Activated B cell treated with CpG ODN at 0.5 μM for 24 hours (primary cell): ENCODE results near the gene CHAMP1. TPM values are rescaled to one million over a fixed set of nuclear protein-coding genes. Genes with fewer than 3 reads are reported as not detected.

ENCODE experiments used
- ATAC-seq: fragments of 200-7000 bp; cut with Tn5 transposase; one replicate; pipeline ENCODE4 v1.10.0; 2021; ENCODE audit warnings: low read depth, mild to moderate bottlenecking, moderate library complexity
- CTCF ChIA-PET: fragments of 350-600 bp; sonication (Branson Sonifier 250); formaldehyde crosslinking; loops from one replicate; lab custom pipeline; 2021; ENCODE audit warnings: antibody characterized with exemption; lab: Charles Lee
- POLR2A ChIA-PET: fragments of 350-600 bp; sonication (Branson Sonifier 250); formaldehyde crosslinking; loops from one replicate; lab custom pipeline; 2021; ENCODE audit warnings: antibody characterized with exemption; lab: Charles Lee
- DNase-seq: peaks from one replicate; pipeline ENCODE4 v3.0.0; 2022
- H3K27ac Mint-ChIP-seq: one replicate; pipeline ENCODE4 v1.8.0; 2020; ENCODE audit warnings: mixed read lengths
- H3K27me3 Mint-ChIP-seq: one replicate; pipeline ENCODE4 v1.8.0; 2021; ENCODE audit warnings: mixed read lengths
- H3K36me3 Mint-ChIP-seq: one replicate; pipeline ENCODE4 v1.8.0; 2021; ENCODE audit warnings: low read depth, mixed read lengths
- H3K4me1 Mint-ChIP-seq: one replicate; pipeline ENCODE4 v1.8.0; 2021; ENCODE audit warnings: mixed read lengths
- H3K4me3 Mint-ChIP-seq: one replicate; pipeline ENCODE4 v1.8.0; 2020; ENCODE audit warnings: mild to moderate bottlenecking, mixed read lengths
- H3K9me3 Mint-ChIP-seq: one replicate; pipeline ENCODE4 v1.8.0; 2020; ENCODE audit warnings: mixed read lengths
- intact Hi-C: fragments of 100-400 bp; cut with micrococcal nuclease; formaldehyde crosslinking; loops from one replicate; pipeline ENCODE4 v1.15.1; 2024
- total RNA-seq: library from RNA; stranded (reverse); gene quantifications from 2 replicates; pipeline ENCODE4 v1.2.3, GENCODE V29; 2022
- TF ChIP-seq, protein P1 (sequence below): fragments of 200-600 bp; IDR thresholded peaks from one replicate; pipeline ENCODE4 v1.8.0; 2022; ENCODE audit warnings: antibody characterized with exemption, mild to moderate bottlenecking

CHAMP1 gene
- total RNA-seq, 1 donor from 2014 or later = 34.8 TPM

DNA sequence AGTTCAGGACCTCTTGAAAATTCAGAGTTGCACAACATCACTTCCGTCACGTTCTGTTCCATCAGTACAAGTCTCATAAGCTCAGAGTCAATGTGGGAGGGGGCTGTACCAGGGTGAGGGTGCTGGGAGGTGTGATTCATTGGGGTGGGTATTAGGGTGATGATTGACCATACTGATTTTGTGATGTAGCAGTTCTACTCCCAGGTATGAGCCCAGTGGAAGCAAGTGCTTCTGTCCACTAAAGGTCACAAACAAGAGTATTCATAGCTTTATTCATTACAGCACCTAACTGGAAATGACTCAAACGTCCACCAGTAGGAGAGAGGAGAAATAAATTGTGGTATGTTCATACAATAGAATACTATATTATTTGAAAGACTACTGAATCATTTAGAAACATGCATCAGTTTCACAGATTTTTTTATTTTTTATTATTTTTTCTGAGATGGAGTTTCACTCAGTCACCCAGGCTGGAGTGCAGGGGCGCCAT, 45.0 kb upstream of the CHAMP1 start:
- intact Hi-C loops = no loop called here
- Mint-ChIP-seq H3K27ac (peak overlapping the region; percentile 16), H3K27me3 (no peaks in the 10 kb centered on the region), H3K36me3 (peaks cover 73% of the 10 kb centered on the region), H3K4me1 (peaks cover 6% of the 10 kb centered on the region), H3K4me3 (no peak overlapping the region), H3K9me3 (peaks cover 4% of the 10 kb centered on the region)
- DNase-seq (no peak), ATAC-seq (no peak)
- TF ChIP-seq, protein P1, sequence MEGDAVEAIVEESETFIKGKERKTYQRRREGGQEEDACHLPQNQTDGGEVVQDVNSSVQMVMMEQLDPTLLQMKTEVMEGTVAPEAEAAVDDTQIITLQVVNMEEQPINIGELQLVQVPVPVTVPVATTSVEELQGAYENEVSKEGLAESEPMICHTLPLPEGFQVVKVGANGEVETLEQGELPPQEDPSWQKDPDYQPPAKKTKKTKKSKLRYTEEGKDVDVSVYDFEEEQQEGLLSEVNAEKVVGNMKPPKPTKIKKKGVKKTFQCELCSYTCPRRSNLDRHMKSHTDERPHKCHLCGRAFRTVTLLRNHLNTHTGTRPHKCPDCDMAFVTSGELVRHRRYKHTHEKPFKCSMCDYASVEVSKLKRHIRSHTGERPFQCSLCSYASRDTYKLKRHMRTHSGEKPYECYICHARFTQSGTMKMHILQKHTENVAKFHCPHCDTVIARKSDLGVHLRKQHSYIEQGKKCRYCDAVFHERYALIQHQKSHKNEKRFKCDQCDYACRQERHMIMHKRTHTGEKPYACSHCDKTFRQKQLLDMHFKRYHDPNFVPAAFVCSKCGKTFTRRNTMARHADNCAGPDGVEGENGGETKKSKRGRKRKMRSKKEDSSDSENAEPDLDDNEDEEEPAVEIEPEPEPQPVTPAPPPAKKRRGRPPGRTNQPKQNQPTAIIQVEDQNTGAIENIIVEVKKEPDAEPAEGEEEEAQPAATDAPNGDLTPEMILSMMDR = no peak
- ChIA-PET CTCF (no interaction called here), POLR2A (interaction anchor here (1.3 kb wide), 1 partner anchor 12 kb away, joined by 3 read pairs; the partner anchor contains the start of gene UPF3A)

GRCh38 chr13:114272977-114273376, 41.3 kb upstream of the CHAMP1 start:
- ChIA-PET POLR2A (no interaction called here), CTCF (no interaction called here)
- peaks cover 5% of the 10 kb centered on the region for H3K4me1 Mint-ChIP-seq
- H3K27ac Mint-ChIP-seq = no peak overlapping the region
- TF ChIP-seq, protein P1 = no peak
- H3K36me3 Mint-ChIP-seq = peaks cover 71% of the 10 kb centered on the region
- ATAC-seq = no peak
- no peak for DNase-seq
- H3K9me3 Mint-ChIP-seq = peaks cover 4% of the 10 kb centered on the region
- intact Hi-C loops = no loop called here
- no peak overlapping the region for H3K4me3 Mint-ChIP-seq
- H3K27me3 Mint-ChIP-seq = no peaks in the 10 kb centered on the region

DNA sequence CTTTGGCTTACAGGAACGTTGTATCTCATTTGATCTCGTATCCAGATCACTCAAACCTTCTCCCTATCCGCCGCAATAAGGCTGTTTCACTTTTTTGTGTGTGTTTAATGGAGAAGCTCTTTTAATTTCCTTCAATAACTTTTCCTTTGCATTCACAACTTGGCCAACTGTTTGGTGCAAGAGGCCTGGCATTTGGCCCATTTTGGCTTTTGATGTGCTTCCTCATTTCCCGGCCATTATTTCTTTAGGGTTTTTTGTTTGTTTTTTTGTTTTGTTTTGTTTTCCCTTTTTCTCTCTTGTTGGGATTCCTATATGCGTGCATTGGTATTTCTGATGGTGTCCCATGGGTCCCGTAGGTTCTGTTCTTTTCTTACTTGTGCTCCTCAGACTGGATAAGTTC, 39.0 kb upstream of the CHAMP1 start:
- Mint-ChIP-seq H3K9me3 (no peaks in the 10 kb centered on the region), H3K4me1 (peaks cover 8% of the 10 kb centered on the region), H3K27me3 (no peaks in the 10 kb centered on the region), H3K4me3 (no peak overlapping the region), H3K27ac (no peak overlapping the region), H3K36me3 (peaks cover 60% of the 10 kb centered on the region)
- ChIA-PET POLR2A (no interaction called here), CTCF (no interaction called here)
- intact Hi-C loops = no loop called here
- ATAC-seq (no peak), DNase-seq (no peak)
- TF ChIP-seq, protein P1 = no peak

- H3K4me3 Mint-ChIP-seq = no peak overlapping the region
- TF ChIP-seq, protein P1 = no peak
- no peak for ATAC-seq
- peak overlapping the region; percentile 30 for H3K27ac Mint-ChIP-seq
- H3K9me3 Mint-ChIP-seq = no peaks in the 10 kb centered on the region
- H3K4me1 Mint-ChIP-seq = peaks cover 29% of the 10 kb centered on the region
- H3K27me3 Mint-ChIP-seq = no peaks in the 10 kb centered on the region
- DNase-seq = no peak
- intact Hi-C loops = no loop called here
- ChIA-PET POLR2A (no interaction called here), CTCF (no interaction called here)
- H3K36me3 Mint-ChIP-seq = peaks cover 48% of the 10 kb centered on the region
Measured at GRCh38 chr13:114279146-114279545, 35.2 kb upstream of the CHAMP1 start.

- TF ChIP-seq, protein P1 = no peak
- H3K9me3 Mint-ChIP-seq = no peaks in the 10 kb centered on the region
- ATAC-seq = no peak
- H3K4me1 Mint-ChIP-seq = peaks cover 32% of the 10 kb centered on the region
- POLR2A ChIA-PET = interaction anchor here (0.8 to 2.4 kb wide), 6 partner anchors 9 to 231 kb away, joined by 3 to 22 read pairs (median 8); partner anchors contain the start of gene CHAMP1
- CTCF ChIA-PET = no interaction called here
- DNase-seq = no peak
- H3K36me3 Mint-ChIP-seq = peaks cover 47% of the 10 kb centered on the region
- no peaks in the 10 kb centered on the region for H3K27me3 Mint-ChIP-seq
- peak overlapping the region; percentile 91 for H3K4me3 Mint-ChIP-seq
- H3K27ac Mint-ChIP-seq = peak overlapping the region; percentile 97
- intact Hi-C loops = loop anchor here (2.0 kb wide), 1 partner anchor 17 kb away; no protein-coding TSS in a partner anchor
Measured at GRCh38 chr13:114279758-114280355, 34.4 kb upstream of the CHAMP1 start.
